NCI-H2081 (cell line): ENCODE results near the gene HOXC6.

ENCODE experiments used
- DNase-seq, 2 experiments: peaks; one replicate each; lab custom pipeline; 2025; lab: John Stamatoyannopoulos, UW

The HOXC6 gene

DNA sequence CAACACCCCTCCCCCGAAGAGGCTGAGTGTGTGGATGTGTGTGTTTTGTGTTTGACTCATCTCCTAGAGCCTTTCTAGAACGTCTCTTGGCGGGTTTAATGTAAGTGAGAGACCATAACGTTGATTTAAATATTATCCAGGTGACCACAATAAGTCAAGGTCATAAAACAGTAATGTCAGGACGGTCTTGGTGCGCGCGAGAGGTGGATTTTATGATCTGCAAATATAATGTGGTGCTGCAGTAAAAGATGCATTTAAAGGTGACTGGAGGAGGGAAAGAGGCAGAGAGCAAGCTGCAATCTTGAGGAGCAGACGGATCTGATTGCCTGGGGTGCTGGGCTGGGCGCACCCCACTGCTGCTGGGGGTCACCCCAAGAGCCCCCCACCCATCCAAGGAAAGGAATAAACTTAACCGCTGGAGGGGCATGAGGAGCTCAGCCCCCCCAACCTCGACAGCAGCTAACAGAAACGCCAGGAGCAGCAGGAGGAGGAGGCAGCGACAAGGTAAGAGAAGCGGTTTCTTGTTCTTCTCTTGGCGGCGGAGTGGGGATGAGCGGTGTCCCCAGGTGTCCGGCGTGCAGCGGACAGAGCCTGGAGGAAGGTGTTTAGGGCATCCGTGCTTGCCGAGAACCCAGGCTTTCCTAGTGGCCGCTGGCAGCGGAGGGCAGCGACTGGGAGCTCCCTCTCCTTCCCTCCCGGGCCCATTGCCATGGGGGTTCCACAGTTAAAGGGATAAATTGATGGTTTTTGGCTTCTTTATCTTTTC, 37.7 kb upstream of the HOXC6 start:
- DNase-seq: no peak

DNA sequence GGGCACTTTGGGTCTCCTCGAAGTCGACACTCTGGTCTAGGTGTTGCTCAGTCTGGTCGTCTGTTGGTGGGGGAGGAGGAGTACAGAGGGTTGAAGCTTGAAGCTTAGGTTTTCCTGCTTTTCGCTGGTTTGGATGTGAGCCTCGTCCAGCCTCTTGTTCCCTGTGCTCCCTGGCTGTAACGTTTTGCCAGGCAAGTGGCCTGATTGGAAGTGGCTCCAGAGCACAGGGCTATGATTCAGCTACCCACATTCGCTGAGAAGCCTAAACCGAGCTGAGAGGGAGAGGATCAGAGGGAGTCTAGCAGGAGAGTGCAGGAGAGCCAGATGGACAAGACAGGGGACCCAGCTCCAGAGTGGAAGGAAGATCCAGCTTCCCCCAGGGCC, 37.2 kb upstream of the HOXC6 start:
- no peak for DNase-seq

DNA sequence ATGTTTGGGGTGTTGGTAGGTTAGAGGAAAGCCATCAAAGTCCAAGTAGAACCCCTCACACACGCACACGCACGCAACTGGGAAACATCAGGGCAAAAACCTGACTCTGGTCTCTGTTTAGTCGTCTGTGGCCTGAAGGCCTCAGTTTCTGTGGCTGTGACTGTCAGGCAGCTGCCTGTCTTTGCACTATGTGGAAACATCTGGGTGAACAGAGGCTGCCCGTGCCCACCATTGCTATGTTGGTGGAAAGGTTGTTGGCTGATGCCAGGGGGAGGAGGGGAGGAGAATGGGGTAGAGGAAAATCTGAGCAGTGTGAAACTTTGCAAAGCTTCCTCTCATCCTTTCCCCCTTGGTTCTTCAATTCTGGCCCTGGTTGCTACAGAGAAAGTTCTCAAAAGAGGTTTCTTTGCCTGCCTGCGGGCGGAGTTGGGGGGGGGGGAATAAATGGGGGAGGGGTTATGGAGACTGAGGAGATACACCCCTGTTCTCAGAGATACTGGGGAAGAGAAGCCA, 35.8 kb upstream of the HOXC6 start:
- DNase-seq: no peak

DNA sequence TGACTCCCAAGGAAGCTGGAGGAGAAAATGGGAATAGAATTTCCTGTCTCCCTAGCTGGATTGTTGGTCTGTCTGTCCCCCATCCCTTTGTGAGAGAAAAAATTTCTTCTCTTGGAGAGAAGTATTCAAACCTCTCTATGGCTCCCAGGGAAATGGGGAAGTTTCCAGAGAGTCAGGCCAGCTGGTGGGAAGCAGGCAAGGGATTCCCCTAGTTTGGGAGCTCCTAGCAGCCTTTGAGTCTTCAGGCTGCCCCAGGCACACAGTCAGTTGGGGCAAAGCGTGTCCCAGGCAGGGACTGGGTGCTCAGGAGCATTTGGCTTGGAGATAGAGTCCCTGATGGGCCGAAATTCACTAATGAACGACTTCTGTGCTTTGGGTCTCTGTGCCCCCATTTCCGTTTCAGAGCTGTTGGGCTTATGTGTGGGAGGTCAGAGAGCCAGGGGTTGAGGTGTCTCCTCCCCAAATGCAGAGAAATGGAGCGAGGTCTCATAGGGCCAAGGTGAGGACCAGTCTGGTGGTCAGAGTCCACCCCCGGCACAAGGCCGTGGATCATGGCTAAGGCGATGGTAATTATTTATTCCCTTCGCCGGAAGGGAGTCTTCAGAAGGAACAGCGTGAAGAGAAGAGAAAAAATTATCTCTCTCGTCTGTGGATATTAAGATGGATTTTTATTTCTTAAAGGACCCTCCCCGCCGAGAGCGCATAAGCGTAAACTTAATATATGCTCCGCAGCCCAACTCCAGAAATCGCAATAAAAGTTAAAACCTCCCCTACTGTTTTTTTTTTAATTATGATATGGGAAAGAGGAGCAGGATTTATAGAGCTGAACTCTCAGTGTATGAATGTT, 34.9 kb upstream of the HOXC6 start:
- DNase-seq: no peak

DNA sequence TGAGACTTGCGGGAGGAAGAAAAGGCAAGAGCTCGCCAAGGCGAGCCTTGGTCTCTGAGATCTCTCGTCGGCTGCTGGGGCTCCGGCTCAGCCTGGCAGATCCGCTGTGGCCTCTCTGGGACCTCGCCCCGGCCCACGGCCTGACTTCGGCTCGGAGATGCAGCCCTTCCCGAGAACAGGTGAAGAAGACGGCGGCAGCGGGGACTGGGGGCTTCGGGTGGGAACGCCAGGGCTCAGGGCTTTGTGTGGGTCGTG, 34.3 kb upstream of the HOXC6 start:
- DNase-seq: no peak

DNA sequence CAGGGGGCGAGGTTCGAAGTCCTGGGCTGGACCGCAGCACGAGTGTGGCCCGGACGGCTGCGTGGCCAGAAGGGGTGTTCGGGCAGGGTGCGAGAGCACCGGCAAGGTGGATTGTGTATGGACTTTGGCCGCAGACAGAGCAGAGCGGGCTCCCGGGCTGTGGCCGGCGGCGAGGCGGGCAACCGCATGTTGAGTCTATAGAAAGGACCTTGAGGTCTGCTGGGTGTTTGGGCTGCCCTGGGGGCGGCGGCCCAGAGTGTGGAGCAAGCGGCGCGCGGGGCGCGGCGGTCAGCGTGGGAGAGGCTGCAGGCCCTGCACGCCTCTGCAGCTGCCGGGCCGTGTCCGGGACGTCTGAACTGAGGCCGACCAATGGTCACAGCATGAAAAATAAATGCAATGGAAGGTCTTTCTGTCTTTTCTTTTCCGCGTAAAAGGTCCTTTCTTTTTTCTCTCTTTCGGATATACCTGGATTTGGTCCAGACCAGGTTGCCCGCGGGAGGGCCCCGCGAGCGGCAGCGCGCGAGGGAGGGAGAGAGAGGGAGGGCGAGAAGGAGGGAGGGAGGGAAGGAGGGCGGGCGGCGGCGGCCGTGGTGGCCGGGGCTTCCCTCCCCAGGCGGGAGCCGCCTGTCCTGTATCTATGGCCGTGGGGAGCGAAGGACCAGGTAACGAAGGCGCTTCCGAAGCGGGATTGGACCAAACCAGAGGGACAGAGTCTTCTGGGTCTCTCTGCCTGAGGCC, 33.8 kb upstream of the HOXC6 start:
- no peak for DNase-seq

DNA sequence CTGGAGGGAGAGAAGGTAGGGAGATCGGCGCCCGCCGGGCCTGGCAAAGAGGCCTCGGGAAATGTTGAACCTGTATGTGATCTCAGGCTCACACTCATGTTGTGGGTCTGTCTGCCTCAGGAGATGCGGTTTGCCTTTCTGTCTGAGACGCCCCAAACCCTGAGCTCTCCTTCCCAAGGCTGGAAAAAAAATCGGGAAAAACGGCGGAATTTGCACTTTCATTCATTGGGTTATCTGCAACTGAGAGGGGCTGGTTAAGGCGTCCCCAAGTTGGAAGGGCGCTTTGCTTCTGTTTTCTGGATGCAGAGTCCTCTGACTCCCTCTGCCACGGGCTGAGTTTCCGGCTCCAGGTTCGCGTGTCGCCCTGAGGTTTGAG, 33.2 kb upstream of the HOXC6 start:
- no peak for DNase-seq

DNA sequence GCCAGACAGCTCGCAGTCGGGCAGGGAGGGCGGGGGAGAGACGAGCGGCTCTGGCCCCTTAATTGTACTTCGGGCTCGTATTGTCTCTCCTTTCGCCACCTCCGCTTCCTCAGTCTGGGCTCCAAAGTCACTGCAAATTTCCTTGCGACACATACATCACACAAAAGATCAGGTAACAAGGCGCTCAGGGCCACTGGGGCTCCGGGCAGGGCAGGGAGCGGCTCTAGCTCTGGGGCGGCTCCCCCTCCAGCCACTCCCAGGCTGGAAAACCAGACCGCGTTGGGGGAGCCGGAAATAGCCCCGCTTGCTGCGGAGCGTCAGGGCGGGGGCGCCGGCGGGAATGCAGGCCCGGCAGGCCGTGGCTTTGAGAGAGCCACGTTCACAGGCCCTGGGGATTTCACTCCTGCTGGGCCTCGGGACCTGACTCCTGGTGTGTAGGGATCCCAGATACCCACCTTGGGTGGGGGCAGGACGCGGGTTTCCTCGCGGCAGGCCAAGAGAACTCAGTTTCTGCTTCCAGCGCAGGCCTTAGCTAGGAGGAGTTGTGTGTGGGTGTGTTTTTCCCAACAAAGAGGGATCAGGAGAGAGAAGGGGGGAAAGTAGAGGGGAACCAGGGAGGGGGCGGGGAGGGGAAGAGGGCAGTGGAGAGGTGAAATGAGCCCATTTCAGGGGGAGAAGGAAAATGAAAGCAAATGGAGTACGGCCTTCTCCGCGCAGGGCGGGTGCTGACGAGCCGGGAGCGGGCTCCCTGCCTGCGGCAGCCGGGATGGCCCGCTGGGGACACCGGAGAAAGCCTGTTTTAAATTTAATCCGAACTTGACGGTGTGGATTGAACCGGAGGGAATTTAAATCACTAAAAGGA, 32.6 kb upstream of the HOXC6 start:
- no peak for DNase-seq

DNA sequence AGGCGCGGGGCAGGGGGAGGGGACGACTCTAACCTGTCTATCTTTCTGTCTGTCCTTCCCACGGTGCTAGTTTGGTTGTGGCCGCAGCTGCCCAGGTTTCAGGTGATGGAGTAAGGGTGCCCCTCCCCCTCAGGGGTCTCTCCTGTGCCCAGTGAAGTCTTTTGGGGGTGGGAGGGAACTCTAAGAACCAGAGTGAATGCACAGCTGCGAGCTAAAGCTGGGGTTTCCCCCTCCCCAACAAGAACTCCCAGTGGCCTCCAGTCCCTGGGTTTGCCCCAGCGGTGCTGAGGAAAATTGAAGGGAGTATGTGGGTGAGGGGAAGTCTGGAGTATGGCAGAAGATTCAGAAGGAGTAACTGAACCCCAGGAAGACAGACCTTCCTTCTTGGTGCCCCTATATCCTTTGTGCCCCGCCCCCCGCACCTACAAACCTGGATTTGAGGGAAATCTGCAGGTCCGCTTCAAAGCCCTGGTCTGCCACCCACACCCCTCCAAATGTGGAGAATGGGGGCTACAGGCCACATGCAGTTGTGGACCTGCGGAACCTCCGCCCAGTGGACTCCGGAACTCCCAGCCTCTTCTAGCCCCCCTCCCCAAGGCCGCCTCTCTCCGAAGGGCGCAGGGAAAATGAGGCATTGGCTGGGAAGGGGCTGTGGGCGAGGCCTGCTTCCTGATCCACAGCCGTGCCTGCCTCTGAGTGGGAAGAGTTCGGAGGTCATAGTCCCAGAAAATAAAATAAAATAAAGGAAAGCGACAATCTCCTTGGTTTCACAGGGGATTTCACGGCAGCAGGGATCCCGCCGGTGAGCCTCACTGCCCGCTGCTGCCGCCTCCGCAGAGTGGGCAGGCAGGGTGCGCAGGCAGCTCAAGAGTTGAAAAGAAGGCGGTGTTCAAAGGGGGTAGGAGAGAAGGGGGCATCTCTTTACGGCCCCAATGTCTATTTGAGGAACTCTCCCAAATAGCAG, 31.7 kb upstream of the HOXC6 start:
- no peak for DNase-seq

DNA sequence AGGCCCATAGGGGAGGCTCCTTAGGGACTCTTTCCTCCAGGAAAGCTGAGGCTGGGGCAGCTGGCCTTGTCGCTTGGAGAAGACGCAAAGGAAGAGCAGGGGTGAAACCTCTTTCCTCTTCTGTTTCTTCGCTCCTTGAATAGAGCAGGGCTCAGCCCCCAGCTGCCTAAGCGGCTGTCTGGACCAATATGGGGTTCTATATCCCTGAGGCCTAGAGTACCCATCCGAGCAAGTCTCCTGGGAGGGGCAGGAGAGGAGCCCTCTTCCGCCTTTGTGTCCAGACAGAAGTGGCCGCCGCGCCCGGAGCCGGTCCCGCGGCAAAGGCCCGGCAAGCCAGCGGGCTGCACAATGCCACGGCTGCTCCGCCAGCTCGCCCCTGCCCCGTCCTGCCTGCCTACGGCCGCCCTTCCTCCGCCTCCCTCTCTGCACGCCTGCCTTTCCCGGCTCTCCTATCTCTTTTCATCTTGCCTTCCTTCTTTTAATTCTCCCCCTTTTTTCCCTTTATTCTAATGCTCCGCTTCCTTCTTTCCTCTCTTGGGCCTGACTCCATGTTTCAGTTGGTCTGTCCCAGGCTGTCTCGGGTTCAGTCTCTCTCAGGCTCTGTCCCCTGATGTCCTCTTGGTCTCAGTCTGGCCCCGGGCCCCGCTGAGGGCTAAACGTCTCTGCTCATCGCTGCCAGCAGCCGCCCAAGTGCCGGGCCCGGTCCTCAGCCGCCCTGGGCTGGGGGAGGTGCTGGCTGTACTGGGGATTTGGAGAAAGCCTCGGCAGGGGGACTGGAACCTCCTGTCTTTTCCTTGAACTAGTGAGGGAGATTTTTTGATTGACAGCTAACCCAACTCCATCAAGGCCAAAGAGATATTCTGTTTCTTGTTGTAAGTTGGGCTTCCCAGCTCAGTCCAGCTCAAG, 30.8 kb upstream of the HOXC6 start:
- DNase-seq: no peak

DNA sequence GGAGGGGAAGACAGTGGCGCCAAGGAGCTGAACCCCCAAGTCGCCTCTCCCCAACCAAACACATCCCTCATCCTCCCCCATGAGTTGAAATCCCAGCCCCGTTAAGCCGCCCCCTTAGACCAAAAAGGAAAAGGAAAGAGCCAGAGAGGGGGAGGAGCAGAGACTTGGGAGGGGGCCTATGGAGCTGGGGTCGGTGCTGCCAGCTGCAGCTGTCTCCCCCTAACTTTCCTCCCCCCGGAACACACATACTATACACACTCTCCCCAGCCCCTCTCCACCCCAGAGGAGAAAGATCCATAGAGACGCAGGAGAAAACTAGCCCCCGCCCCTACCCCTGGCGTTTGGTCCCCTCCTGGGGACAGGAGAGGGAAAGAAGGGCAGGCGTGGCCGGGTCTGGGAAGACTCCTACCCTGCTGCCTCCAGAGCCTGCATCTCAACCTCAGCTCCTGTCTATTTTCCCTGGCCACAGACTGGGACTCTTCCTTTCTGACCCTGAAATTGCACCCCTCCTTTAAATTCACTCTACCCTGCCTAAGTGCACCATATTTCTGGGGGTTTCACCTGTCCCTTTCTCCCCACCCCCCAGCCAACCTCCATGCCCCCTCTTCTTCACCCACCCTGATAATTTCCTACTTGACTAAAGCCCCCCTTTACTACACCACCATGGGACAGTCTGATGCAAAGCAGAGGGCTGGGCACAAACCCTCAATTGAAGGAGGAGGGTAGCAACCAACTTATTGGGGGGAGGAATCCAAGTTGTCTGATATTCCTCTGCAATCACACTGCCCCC, 29.9 kb upstream of the HOXC6 start:
- DNase-seq: no peak

DNA sequence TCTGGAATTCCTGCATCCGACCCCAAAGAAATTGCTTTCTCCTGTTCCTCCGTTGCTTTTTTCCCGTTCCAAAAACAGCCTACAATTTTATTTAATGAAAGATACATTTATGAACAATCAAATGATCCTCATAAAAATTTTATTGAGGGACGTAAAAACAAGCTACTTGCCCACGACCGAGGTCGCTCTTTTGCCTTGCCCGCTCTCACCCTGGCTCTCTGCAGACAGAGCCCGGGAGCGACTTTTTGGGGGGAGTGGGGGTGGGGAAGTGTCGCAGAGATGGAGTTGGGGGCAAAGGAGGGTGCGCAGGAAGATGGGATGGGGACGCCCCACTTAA, 29.4 kb upstream of the HOXC6 start:
- DNase-seq: no peak

DNA sequence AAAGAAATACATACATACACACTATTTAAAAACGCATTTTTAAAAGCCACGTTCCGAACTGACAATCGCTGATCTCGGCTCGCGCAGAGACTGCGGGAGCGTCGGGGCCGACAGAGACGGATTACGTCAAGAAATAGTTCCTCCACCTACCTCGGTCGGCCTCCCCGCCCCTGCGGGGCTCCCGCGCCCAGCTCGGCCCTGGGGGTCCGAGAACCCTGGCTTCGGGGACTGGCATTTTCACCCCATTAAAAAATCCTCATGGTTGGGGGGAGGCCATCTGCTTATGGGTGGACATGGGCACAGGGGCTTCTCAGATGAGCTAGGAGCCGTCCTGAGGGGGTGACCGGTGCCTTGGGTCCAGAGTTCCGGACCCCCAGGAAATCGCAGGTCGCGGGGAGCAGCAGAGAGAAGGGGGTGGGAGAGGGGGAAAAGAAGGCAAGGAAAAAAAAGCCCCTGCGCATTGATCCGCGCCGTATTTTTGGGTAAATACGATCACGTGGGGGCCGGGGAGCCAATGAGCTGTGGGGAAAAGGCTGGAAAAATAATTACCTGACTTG, 28.6 kb upstream of the HOXC6 start:
- peak; percentile 11 to 67 for DNase-seq

DNA sequence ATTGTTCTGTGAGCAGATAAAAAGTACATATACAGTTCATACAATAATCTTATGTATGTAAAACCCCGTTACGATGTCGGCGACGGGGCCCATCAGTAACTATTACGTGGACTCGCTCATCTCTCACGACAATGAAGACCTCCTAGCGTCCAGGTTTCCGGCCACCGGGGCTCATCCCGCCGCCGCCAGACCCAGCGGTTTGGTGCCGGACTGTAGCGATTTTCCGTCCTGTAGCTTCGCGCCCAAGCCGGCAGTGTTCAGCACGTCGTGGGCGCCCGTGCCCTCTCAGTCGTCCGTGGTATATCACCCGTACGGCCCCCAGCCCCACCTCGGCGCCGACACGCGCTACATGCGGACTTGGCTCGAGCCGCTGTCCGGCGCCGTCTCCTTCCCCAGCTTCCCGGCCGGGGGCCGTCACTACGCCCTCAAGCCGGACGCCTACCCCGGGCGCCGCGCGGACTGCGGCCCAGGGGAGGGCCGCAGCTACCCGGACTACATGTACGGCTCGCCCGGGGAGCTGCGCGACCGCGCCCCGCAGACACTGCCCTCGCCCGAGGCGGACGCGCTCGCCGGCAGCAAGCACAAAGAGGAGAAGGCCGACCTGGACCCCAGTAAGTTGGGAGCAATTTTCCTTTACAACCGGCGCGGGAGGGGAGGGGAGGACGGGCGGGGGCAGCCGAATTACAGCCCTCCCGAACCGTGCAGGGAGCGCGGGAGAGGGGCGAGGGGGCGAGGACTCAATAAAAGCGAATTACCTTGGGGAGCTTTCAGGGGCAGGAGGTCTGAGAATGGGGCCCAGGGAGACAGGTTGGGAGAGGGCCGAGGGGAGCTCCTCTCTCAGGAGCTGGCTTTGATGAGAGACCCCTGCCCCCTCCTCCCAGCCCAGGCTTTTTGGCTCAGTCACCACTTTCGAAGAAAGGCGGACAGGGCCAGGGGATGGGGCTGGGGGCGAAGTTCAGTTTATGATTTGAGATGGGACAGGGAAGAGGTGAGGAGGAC, 27.8 kb upstream of the HOXC6 start, which contains the start of gene HOXC9:
Gene HOXC9, plus strand, starts transcription at position 46 of the 999 bp plus-strand sequence. Its CDS starts 28 bp downstream, at position 74.
- DNase-seq: no peak

DNA sequence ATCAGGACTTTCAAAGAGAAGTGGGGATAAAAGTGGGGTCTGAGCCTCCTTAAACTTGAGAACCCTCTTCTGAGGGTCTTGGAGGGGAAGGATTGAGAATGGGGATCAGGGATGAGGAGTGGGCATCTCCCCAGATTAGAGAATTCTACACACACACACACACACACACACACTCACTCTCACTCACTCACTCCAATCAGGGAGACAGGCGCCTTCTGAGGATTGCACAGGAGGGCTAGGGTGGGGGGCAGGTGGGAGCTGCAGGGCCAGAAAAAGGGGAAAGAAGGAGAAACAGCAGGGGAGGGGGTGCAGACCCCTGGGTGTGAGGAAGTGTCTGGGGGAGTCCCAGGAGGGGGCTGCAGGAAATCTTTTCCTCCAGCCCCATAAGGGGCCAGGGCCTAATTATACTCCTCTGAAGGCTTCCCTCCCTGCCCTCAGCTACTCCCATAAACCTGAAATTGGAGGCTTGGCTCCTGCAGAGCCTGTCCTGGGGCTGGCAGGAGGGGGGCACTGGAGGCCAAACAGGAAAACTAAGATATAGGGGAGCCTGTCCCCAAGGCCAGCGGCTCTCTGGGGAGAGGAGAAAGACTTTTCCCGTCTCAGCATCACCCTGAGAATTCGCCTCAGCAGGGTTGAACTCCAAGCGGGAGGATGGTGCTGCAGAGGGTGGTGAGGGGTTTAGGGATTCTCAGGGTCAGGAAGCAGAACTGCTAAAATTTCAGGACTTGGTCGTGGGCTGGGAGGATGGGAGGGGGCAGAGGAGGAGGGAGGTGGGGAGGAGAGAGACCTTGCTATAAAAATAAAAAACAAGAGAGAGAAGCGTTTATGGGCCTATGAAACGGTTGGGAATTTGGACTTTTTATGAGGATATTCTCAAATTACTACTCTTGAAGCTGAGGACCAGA, 26.7 kb upstream of the HOXC6 start:
- no peak for DNase-seq

DNA sequence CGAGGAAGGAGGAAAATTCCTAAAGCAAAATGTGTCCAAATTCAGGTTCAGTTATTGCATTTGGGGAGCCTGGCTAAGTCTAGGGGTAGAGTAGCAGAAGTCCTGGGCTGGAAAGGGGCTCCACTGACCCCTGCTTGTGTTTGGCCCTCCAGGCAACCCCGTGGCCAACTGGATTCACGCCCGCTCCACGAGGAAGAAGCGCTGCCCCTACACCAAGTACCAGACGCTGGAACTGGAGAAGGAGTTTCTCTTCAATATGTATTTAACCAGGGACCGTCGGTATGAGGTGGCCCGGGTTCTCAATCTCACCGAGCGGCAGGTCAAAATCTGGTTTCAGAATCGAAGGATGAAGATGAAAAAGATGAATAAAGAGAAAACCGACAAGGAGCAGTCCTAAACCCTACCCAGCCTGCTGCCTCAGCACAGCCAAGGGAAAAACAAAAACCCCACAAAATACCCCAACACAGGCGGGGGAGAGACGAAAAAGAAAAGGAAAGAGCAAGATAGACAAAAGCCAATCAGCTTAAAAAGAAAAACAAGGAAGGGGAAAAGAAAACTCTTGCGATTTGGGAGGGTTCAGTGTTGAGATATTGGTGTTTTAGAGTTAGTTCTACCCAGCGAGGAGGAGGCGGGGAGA, 25.8 kb upstream of the HOXC6 start:
- no peak for DNase-seq
